HepG2 (cell line): ENCODE data around the gene RAN.

Source experiments
- ATF2 ChIP-seq: sonication (generic); formaldehyde crosslinking; IDR thresholded peaks from 2 replicates; pipeline ENCODE4 v1.4.0; 2020; ENCODE audit warnings: missing genetic modification reagents
- CTCF ChIP-seq: sonication (generic); formaldehyde crosslinking; IDR thresholded peaks from 2 replicates; pipeline ENCODE4 v1.5.0; 2020; ENCODE audit warnings: mild to moderate bottlenecking, missing genetic modification reagents, moderate library complexity
- EZH2 ChIP-seq: conservative IDR thresholded peaks from 2 replicates; pipeline ENCODE4 v1.6.1; 2012; ENCODE audit warnings: mild to moderate bottlenecking, low read depth, low read length, moderate library complexity
- FOXK2 ChIP-seq: fragments of 450-650 bp; IDR thresholded peaks from 2 replicates; pipeline ENCODE4 v1.6.1; 2016
- NFRKB ChIP-seq: fragments of 450-650 bp; IDR thresholded peaks from 2 replicates; pipeline ENCODE4 v1.6.1; 2017
- SETDB1 ChIP-seq: sonication (generic); formaldehyde crosslinking; IDR thresholded peaks from 2 replicates; pipeline ENCODE4 v1.5.1; 2020; ENCODE audit warnings: missing genetic modification reagents, mild to moderate bottlenecking, borderline replicate concordance
- STAG1 ChIP-seq: sonication (generic); formaldehyde crosslinking; IDR thresholded peaks from 2 replicates; pipeline ENCODE4 v1.4.0; 2020; ENCODE audit warnings: missing genetic modification reagents
- THYN1 ChIP-seq: sonication (generic); formaldehyde crosslinking; IDR thresholded peaks from 2 replicates; pipeline ENCODE4 v1.8.1; 2023; ENCODE audit warnings: low read depth, mild to moderate bottlenecking, moderate library complexity, missing genetic modification reagents, borderline replicate concordance
- ZBTB33 ChIP-seq: sonication (generic); formaldehyde crosslinking; IDR thresholded peaks from 2 replicates; pipeline ENCODE4 v1.4.0; 2020; ENCODE audit warnings: missing genetic modification reagents
- ZFX ChIP-seq: sonication (generic); formaldehyde crosslinking; IDR thresholded peaks from 2 replicates; pipeline ENCODE4 v1.4.0; 2020; ENCODE audit warnings: mild to moderate bottlenecking, low read depth, missing genetic modification reagents, moderate library complexity
- ZNF10 ChIP-seq: sonication (generic); formaldehyde crosslinking; IDR thresholded peaks from 2 replicates; pipeline ENCODE4 v1.4.0; 2020; ENCODE audit warnings: mild to moderate bottlenecking, low read depth, missing genetic modification reagents, borderline replicate concordance
- ZNF281 ChIP-seq: sonication (generic); formaldehyde crosslinking; IDR thresholded peaks from 2 replicates; pipeline ENCODE4 v1.4.0; 2020; ENCODE audit warnings: missing genetic modification reagents, borderline replicate concordance
- ZNF780A ChIP-seq: sonication (generic); formaldehyde crosslinking; IDR thresholded peaks from 2 replicates; pipeline ENCODE4 v1.8.0; 2022; ENCODE audit warnings: mild to moderate bottlenecking, missing genetic modification reagents, moderate library complexity

- TF ChIP-seq NFRKB (no peak), STAG1 (peak; percentile 99), ZFX (CRISPR knock-in tag) (peak; percentile 30; the same call in 1 of the 2 replicates), SETDB1 (CRISPR knock-in tag) (no peak), THYN1 (no peak), ZNF10 (CRISPR knock-in tag) (no peak), ZNF281 (no peak), FOXK2 (no peak), ATF2 (CRISPR knock-in tag) (0 out of 2 replicates have a peak, but pooled peaks have one; percentile 29), ZNF780A (no peak), EZH2 (no peak), ZBTB33 (peak; percentile 85), CTCF (peak; percentile 96)
These were observed 44.5 kb downstream of the RAN start for GRCh38 chr12:130916241-130916911.
